ENCODE data around the gene EEFSEC. TPM values are rescaled to one million over a fixed set of nuclear protein-coding genes. Genes with fewer than 3 reads are reported as not detected.

EEFSEC gene
- total RNA-seq, 4 donors from 2014 or later: 11.7 to 23.0 (median 14.9) TPM

DNA sequence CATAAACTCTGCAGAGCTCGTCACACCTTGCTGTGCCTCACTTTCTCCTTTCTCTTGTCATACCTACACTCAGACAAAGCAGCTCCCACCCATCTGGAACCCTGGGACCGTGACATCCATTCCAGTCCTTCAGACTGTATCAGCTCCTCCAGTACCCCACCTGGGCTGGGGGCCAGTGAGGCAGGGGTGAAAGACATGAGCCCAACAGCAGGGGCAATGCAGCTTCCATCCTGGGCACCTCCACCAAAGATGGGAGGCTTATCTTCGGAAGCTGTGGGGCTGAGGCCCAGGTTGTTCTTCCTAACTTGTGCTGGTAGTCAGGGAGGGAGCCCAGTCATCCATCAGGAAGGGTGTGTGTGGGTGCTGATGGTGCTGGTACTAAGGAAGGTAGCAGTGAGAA is 109.2 kb downstream of the EEFSEC start:
- TF ChIP-seq, protein P1, sequence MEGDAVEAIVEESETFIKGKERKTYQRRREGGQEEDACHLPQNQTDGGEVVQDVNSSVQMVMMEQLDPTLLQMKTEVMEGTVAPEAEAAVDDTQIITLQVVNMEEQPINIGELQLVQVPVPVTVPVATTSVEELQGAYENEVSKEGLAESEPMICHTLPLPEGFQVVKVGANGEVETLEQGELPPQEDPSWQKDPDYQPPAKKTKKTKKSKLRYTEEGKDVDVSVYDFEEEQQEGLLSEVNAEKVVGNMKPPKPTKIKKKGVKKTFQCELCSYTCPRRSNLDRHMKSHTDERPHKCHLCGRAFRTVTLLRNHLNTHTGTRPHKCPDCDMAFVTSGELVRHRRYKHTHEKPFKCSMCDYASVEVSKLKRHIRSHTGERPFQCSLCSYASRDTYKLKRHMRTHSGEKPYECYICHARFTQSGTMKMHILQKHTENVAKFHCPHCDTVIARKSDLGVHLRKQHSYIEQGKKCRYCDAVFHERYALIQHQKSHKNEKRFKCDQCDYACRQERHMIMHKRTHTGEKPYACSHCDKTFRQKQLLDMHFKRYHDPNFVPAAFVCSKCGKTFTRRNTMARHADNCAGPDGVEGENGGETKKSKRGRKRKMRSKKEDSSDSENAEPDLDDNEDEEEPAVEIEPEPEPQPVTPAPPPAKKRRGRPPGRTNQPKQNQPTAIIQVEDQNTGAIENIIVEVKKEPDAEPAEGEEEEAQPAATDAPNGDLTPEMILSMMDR (IDR thresholded peaks at IDR 0.05): no peak
- no peak for ATAC-seq (ENCODE audit: low FRiP score)
- DNase-seq (ENCODE audit: low spot score): no peak

DNA sequence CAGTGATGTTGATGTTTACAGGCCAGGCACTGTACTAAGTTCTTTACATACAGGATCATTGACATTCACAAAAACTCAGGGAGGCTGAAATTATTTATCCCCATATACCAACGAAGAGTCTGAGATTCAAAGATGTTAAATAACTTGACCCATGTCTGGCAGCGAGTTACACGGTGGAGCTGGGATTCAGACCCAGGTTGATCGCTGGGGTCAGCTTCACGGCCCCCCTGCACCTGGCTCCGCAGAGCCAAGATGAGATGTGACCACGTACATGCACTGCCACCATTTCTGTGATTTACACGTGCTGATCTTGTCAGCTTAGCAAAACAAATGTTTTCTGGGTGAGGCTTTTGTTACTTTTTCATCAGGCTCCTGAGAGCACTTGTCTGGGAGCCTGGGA is 109.8 kb downstream of the EEFSEC start:
- ATAC-seq (ENCODE audit: low FRiP score): no peak
- TF ChIP-seq, protein P1 (IDR thresholded peaks at IDR 0.05): no peak
- DNase-seq (ENCODE audit: low spot score): no peak

DNA sequence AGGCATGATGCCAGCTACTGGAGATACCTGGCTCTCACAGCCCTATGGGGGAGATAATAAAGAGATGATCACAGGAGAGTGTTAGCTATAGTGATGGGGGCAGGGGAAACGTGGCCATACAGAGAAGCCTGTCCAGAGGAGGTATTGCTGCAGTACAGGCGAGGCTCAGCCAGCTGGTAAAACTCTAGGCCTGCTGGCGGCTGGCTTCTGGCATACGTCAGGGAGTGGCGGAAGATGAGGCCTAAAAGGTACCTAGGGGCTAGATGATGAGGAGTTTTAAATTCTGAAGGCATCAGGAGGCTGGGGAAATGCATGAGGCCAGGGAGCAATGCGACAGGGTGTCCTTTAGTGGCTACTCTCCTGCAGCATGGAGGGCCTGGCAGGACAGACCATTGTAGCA is 110.7 kb downstream of the EEFSEC start:
- ATAC-seq (ENCODE audit: low FRiP score) (no peak), DNase-seq (ENCODE audit: low spot score) (no peak)
- TF ChIP-seq, protein P1 (IDR thresholded peaks at IDR 0.05): no peak

DNA sequence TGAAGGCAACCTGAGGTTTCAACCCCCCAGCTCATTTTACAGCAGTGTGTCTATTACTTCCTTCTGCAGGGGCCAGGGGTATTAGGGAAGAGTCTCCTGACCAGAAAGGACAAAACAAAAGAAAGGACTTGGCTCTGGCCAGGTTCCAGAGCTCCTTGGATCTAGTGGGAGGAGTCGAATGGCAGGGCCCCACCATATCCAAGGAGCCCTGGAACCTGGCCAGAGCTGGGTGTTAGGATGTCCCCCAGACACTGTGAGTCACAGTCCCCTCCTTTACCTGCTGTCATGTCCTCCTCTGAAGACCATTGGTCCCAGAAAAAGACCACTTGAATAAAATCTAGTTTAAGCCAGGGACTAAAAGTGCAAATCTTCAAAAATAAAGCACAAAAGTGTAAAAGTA is 113.2 kb downstream of the EEFSEC start:
- TF ChIP-seq, protein P1 (IDR thresholded peaks at IDR 0.05): no peak
- DNase-seq (ENCODE audit: low spot score) (no peak), ATAC-seq (ENCODE audit: low FRiP score) (no peak)

DNA sequence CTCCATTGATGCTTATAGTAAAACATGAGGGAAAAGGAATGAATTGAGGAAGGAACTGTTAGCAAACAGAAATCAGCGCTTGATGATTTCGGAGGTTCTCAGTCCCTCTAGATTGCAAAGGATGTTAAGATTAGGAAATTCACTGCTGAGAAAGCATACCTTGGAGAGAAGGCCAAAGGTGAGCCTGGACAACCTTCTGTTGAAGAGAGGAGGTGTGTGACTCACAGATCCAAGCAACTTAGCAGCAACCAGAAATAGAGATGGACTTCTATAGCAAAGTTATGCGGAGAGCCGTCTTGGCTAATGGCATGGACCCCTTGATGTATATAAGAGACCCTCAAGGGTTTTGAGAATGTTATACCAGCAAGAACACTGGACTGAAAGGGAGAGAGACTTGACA is 114.3 kb downstream of the EEFSEC start:
- DNase-seq (ENCODE audit: low spot score) (no peak), ATAC-seq (ENCODE audit: low FRiP score) (no peak)
- TF ChIP-seq, protein P1 (IDR thresholded peaks at IDR 0.05): no peak

DNA sequence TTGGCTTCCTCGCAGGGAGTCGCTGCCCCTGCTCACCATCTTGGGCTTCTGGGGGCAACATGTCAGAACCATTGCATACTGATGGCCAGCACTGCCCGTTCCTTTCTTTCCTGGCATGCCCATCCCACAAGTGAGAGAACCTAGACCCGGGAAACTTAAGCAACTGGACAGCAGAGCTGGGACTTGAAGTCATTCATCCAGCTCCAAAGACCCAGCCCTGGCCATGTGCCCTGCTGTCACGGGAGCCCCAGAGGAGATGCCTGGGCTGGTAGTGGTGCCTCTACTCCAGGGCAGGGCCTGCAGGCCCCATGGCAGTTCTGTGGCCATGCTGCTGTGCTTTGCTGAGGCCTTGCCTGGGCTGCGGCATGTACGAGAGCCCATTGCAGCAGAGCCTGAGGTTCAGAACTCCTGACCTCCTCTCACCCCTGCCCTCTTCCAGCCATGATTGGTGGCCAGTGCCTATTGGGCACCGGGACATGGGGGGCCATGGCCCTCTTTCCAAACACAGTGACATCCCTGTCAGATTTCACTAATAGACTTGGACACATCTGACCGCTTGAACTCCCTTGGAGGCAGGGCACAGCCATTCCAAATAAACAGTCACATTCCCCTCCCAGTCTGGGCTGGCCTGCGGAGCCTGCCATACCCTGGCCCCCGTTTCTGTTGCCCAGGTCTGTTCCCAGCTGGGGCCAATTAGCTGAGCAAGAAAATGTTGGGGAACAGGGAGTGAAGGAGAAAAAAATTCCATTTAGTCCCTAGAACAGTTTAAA is 115.9 kb downstream of the EEFSEC start:
- no peak for ATAC-seq (ENCODE audit: low FRiP score)
- DNase-seq (ENCODE audit: low spot score): no peak
- TF ChIP-seq, protein P1 (IDR thresholded peaks at IDR 0.05): no peak

DNA sequence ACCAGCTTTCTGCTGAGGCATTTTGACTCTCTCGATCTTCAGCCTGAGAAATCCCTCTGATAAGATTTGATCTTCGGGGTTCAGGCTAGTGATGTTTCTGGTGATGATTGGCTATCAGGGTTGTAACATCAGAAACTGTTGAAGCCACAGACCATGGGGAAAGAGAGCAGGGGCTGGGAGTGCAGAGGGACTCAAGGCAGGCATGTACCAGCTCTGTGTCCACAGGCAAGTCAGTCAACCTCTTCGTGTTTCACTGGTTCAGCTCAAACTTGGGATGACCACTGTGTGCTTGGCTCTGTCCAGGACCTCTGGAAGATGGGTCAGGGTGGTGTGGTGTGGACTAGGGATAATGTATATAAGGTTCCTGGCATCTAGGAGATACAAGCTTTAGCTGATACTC is 116.5 kb downstream of the EEFSEC start:
- ATAC-seq (ENCODE audit: low FRiP score) (no peak), DNase-seq (ENCODE audit: low spot score) (no peak)
- TF ChIP-seq, protein P1 (IDR thresholded peaks at IDR 0.05): no peak
